CD4-positive, alpha-beta T cell treated with Interleukin-15 for 4 hours (primary cell): Measurements from ENCODE around the gene TRIM46.
A peak's percentile ranks its signal among the peaks of the same experiment; 100 is the strongest.

ENCODE experiments used
- DNase-seq: peaks from one replicate; pipeline ENCODE4 v3.0.0-alpha.2; 2020; ENCODE audit warnings: low spot score

Gene TRIM46, protein sequence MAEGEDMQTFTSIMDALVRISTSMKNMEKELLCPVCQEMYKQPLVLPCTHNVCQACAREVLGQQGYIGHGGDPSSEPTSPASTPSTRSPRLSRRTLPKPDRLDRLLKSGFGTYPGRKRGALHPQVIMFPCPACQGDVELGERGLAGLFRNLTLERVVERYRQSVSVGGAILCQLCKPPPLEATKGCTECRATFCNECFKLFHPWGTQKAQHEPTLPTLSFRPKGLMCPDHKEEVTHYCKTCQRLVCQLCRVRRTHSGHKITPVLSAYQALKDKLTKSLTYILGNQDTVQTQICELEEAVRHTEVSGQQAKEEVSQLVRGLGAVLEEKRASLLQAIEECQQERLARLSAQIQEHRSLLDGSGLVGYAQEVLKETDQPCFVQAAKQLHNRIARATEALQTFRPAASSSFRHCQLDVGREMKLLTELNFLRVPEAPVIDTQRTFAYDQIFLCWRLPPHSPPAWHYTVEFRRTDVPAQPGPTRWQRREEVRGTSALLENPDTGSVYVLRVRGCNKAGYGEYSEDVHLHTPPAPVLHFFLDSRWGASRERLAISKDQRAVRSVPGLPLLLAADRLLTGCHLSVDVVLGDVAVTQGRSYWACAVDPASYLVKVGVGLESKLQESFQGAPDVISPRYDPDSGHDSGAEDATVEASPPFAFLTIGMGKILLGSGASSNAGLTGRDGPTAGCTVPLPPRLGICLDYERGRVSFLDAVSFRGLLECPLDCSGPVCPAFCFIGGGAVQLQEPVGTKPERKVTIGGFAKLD

DNA sequence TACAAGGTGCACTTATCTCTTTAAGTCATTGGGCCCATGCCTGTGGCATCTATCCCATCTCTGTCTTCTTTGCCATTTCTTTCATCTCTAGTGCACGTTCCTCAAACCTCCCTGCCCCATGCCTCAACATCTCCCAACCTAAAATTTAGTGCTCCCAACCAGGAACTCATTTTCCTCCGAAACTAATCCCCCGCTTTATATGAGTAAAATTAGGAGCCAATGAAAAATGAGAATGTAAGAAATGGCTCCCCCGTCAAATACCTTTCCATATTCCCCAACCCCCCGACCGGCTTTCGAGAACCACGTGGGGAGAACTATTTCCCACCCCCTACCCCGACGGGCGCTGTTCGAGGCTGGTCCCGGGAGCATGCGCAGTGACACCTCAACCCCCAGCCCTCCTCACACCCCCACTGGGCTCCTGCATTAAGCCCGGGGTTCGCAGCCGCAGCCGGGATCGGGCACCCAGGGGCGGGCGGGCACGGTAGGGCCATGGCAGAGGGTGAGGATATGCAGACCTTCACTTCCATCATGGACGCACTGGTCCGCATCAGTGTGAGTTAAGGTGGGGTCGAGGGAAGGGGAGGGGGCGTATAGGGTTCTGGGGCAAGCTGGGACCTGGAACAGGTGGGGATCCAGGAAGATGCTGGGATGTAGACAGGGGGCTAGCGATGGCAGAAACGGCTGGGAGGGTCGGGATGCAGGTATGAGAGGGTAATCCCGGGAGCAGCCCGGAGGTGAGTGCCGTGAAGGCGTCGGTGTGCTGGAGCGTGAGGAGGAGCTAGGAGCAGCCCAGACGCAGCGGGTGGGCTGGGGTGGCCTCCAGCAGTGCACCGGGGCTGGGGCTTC is at the start of gene TRIM46:
TSS of gene TRIM46 (plus strand) at position 372 of the 846 bp plus-strand sequence. CDS start at position 490, 118 bp downstream.
- peak; percentile 82 for DNase-seq

DNA sequence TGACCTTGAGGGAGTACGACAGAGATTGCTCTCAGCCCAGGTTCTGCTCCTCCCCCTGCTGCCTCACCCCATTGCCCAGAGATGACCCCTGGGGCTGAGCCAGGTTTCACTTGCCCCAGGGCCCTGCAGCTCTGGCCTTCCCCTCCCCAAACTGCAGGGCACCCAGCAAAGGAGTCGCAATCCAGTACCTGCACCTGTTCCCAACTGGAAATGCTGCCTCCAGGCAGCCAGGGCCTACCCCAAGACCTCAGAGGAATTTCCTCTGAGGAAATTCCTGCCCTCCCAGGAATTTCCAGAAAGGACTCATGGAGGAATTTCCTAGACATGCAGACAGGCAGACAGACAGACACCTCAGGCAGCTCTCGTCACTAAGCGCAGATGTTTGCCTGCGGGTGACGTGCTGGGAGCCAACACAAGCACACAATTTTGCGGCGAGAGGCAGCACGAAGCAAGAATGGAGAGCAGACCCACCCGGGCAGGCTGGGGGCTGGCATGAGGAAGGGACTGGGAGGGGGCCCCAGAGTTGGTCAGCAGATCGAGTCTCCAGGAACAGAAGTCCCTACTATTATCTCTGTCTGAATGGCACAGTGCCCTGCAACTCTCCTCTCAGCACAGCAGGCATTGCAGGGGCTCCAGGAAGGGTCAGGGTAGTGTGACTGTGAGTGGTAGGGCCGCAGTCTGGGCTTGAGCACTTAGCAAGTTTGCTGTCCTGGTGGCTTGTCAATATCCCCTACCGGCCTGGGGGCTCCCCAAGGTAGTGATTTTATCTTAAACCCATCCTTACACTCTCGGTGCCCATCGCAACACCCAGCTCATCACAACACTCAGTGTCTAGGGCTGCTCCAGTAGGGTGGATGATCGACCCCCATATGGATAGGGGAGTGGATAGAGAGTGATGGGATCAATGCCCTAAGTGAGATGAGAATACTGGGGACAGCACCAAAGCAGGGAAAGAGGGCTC is 48.9 kb upstream of the TRIM46 start:
- no peak for DNase-seq

DNA sequence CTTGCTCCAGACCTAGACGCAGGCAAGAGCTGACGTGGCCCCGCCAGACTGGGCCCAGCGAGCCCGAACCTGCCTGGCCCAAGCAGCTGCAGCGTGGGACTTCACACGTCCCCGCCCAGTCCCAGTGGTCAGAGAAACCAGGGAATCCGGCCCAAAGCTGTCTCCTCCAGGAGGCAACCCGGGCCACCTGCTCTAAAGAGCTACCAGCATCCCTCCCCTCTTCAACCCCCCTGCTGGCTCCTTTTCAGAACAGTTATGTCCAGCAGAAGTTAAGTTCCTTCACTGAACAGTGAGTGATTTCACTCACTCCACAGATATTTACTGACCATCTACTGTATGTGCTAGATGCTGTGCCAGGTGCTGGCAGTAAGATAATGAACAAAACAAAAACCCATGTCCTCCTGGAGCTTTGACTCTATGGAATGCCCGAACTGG is 48.1 kb upstream of the TRIM46 start:
- DNase-seq = no peak

DNA sequence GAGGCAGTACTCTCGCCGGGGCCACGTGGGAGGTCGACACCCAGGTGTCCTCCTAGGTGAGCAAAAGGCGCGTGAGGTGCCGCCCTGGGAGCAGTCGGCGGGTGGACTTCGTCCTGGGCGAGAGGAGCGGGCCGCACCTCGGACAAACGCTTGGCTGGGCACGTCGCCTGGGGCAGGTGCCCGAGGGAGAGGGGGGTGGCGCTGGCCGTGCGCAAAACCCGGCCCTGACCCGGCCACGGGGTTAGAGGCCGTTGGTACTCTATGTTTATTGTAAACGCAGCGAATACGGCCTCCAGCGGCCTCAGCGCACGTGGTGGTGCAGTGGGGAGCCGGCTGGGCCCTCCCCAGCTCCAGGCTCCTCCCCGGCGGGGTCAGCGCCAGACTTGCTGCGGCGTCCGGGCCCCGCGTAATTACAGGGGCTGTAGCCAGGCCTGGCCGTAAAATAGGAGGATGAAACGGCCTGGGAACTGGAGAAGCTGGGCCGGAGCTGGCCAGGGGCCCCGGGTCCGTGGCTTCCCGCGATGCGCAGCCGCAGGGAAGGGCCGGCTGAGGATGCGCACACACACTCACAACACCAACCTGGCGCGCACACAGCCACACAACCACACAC is 47.6 kb upstream of the TRIM46 start:
- no peak for DNase-seq

DNA sequence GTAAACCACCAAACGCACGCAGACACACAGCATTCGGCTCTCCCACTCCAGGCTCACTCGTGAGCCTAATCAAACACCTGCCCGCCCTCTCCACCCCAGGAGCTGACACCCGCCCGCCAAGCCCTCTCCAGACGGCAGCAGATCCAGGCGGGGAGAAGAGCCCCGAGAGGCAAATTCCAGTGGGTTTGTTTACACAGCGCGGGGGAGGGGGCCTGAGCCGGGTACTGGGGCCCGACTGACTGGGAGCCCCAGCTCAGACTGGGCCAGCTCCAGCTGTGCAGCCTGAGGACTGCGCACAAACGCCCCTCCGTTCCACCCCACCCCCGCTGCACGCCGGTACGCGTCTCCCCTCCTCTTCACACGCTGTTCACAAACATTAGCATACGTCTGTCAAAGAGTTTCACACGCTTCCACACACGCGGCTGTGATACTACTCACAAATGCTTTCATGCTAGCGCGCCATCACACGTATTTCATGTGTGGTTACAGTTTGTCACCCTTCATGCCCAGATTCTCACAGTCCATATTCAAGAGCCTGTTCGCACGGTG is 47.0 kb upstream of the TRIM46 start:
- peak; percentile 30 for DNase-seq

DNA sequence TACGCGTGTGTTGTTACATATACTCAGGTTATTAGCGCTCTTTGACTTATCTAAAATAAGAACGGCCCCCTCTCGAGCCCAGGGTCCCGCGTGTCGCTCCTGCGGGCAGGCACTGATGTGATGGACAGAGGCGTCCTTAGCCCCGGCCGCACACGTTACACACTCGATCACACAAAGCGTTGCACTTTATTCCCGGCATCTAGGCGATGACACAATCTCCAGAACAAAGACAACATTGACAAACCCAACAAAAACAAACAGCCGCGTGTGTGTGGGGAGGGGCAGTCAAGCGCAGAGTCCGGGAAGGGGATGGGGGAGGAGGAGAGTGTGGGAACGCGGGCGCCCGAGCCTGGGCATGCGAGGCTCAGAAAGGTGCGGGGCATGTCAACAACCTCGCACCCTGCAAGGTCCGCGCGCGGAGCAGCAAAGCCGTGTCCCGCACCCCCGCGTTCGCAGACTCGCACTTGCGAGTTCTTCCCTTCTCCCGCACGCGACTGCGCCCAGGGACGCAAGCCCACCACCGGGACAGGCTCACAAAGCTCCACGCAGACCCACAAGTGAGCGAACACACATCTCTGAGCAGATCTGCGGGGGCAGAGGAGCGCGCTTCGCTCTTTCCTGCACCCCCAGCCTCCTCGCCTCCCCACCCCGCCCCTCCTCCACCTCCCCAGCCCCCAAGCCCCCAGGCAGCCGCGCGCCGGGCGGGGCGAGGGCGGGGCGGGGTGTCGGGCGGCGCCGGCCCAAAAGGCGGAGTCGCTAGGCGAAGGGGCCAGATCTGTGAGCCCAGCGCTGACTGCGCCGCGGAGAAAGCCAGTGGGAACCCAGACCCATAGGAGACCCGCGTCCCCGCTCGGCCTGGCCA is 46.3 kb upstream of the TRIM46 start, which contains the start of gene EFNA1:
TSS of gene EFNA1 (plus strand) at position 772 of the 862 bp plus-strand sequence. CDS start 102 bp downstream, outside the sequence.
- DNase-seq = peak; percentile 38

DNA sequence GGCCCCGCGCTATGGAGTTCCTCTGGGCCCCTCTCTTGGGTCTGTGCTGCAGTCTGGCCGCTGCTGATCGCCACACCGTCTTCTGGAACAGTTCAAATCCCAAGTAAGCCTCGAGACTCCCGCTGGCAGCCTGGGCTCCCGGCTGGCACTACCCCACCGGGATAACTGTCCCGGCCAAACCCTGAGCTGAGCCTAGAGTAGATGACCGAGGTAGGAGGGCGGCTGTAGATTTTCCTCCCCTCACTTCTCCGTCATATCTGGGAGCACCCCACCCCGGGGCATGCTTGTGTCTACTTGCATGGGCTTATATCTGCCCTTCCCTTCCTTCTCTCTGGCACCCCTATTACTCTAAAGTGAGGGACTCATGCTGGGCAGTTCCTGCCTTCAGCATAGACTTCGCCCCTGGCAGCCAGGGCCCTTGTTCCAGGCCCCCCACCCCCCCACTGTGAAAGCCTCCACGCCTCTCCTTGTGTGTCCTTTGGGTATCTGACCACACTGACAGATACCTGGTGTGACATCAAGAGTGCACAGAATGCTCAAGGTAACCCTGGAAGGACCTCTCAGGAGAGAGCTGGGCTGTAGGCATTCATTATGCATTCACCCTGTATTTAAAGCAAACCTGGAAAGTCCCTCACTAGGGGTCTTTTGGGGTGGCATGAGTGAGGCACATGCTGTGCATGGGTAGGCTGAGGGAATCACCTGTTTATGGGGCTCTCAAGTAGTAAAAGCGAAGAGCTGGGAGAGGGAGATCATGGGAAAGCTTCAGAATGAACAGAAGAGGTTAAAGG is 45.5 kb upstream of the TRIM46 start:
- no peak for DNase-seq

DNA sequence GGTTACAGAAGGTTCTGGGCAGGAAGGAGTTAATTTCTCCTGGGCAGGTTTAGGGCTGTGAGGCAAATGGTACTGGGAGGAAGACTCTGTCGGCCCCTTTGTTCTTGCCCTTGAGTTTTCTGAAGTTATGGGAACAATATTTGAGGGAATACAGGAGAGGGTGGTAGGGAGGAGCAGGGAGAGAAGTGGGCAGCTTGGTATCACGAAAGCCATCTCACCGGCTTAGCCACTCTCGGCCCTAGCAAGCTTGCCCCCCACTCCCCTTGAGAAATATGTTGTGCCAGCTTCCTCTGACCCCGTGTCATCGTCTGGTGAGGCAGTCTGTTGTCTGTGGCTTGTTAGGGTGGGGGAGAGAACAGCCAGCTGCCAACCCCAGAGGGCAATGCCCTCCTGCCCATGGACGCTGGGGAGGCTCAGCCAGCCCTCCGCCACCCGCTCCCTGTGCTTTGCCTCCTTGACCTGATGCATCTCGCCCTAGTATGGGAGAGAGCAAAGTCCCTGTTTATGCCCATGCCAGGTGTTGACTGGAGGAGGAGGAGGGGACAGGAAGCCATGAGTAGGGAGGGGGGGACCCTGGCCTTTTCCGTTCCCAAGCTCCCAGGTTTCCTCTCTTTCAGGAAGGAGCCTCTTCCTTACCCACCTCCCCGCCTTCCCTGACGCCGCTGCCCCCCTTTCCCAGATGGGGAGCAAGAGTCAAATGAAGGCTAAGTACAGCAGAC is 44.7 kb upstream of the TRIM46 start:
- DNase-seq = no peak

DNA sequence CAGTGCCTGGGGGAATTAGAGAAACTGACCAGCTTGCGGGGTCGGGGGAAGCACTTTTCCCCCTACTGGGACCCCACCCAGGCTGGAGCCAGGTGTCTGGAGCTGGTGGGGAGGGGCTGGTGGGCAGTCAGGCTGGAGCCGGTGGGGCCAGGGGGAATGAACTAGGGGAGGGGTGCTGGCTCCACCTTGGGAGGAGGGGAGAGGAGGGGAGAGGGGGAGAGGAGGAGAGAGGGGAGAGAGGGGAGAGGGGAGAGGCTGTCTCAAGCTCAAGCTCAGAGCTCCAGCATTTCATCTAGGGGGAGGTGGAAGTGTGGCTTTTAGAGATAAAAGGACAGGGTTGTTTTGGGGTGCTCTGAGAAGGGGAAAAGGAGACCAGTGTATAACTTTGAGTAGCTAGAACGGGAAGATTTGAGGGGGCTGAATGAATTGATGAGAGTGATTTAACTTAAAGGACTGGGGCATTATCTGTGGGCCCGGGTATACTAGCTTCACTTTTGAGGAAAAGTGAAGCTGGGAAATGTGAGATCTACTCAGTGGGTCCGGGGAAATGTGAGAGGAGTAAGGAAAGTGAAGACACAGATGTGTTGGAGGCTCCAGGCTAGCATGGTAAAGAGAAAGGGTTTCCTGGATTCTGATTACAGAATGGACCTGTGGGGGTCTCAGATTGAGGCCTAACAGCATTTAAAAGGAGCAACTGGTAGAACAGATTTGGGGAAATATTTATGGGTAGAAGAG is 43.2 kb upstream of the TRIM46 start:
- no peak for DNase-seq

DNA sequence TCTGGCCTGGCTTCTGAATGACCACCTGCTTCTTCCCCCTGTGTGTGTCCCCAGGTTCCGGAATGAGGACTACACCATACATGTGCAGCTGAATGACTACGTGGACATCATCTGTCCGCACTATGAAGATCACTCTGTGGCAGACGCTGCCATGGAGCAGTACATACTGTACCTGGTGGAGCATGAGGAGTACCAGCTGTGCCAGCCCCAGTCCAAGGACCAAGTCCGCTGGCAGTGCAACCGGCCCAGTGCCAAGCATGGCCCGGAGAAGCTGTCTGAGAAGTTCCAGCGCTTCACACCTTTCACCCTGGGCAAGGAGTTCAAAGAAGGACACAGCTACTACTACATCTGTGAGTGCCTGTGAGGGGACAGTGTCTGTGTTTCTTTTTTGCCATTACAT is 42.4 kb upstream of the TRIM46 start:
- DNase-seq = no peak

DNA sequence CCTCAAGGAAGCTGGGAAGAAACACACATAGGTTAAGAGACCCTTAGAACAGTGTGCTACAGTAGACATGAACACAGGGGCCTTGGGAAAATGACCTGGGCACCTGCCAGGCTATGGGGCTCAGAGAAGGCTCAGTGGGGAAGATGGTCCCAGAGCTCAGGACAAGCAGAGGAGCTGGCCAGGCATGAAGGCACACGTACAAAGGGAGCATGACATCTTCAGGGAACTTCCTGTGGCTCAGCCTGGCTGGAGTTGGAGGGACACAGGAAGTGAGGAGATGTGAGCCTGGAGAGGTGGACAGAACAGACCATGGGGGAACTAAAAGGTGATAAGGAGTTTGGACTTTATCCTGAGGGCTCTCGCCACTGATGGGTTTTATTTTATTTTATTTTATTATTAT is 41.8 kb upstream of the TRIM46 start:
- no peak for DNase-seq

DNA sequence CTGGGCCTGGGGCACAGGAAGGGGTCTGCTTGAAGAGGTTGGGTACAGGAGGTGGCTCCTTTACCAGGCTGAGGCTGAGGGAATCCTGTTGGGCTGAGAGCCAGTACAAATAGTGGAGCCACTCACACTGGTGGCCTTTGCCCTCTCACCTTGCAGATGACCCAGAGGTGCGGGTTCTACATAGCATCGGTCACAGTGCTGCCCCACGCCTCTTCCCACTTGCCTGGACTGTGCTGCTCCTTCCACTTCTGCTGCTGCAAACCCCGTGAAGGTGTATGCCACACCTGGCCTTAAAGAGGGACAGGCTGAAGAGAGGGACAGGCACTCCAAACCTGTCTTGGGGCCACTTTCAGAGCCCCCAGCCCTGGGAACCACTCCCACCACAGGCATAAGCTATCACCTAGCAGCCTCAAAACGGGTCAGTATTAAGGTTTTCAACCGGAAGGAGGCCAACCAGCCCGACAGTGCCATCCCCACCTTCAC is 39.8 kb upstream of the TRIM46 start:
- no peak for DNase-seq

DNA sequence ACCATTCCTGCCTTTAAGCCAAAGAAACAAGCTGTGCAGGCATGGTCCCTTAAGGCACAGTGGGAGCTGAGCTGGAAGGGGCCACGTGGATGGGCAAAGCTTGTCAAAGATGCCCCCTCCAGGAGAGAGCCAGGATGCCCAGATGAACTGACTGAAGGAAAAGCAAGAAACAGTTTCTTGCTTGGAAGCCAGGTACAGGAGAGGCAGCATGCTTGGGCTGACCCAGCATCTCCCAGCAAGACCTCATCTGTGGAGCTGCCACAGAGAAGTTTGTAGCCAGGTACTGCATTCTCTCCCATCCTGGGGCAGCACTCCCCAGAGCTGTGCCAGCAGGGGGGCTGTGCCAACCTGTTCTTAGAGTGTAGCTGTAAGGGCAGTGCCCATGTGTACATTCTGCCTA is 39.3 kb upstream of the TRIM46 start:
- no peak for DNase-seq

DNA sequence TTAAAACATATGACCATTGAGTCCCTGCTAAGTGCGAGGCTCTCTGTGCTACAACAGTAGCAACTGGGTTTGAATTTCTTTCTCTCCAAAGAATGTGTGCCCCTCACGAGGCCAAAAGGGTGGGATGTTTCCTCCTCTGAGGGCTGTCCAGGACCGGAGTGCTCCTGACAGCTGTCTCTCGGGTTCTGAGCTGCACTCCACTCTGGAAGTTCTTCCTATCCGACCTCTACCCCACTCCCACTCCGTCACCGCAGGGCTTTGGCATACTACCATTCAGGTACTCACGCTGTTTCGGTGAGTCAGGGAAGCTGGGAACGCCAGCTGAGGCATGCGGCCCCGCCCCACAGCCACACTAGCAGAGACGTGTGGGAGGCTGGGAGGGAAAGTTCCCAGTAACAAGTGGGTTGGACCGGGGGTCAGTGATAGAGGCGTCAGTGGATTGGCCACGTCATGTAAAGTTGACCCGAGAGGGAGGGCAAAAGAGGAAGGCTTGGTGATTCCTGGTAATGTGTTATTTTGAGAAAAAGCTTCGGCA is 38.7 kb upstream of the TRIM46 start:
- DNase-seq = peak; percentile 50

DNA sequence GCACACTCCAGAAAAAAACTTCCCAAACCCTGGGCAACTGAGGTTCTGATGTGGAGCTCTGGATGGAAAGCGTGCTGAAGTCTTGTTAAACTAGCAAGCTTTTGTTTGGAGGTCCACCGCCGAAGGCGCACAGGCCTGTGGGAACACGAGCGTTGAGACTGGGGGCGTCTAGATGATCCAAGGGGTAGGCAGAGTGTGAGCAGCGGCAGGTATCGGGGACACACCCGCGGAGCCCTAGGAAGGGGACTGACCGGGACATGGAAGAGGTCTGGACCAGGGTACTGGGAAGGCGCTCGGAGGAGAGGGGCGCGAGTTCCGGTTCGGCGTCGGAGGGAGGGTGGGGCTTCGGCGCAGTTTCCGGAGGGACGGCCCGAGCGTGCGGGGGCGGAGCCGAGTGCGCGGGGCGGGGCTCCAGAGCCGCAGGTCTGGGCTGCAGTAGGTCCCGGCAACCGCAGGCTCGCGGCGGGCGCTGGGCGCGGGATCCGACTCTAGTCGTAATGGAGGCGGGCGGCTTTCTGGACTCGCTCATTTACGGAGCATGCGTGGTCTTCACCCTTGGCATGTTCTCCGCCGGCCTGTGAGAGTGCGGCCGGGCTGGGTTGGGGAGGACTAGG is 38.1 kb upstream of the TRIM46 start, which contains the start of gene SLC50A1:
TSS of gene SLC50A1 (plus strand) at position 438 of the 614 bp plus-strand sequence. CDS start at position 498, 60 bp downstream.
- peak; percentile 88 for DNase-seq

DNA sequence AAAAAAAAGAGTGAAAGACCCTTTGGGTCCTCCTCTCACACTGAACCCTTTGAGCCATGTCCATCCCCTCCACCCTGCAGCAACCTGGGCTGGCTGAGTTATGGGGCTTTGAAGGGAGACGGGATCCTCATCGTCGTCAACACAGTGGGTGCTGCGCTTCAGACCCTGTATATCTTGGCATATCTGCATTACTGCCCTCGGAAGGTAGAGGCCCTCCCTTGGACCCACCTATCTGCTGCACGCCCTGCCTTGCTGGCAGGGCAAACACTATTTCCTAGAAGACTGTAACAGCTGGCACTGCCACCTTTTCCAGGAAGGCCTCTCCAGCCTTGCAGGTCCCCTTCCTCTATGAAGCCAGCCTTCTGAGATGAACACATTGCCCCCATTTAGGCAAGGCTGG is 36.9 kb upstream of the TRIM46 start:
- DNase-seq = peak; percentile 61
